Omental fat pad (tissue), 4 donors: ENCODE data around the gene UQCRQ. TPM values are rescaled to one million over a fixed set of nuclear protein-coding genes. Genes with fewer than 3 reads are reported as not detected.

Source experiments
- ATAC-seq: fragments of 150-250 bp; one replicate; pipeline ENCODE4 v1.9.1; 2016; ENCODE audit warnings: mild to moderate bottlenecking, moderate library complexity; ENCODE audit not compliant: low FRiP score
- DNase-seq: peaks from one replicate; pipeline ENCODE4 v3.0.0-alpha.2; 2019; ENCODE audit warnings: low spot score
- CTCF ChIP-seq, 3 donors: fragments of 450-650 bp; IDR thresholded peaks; one replicate each; pipeline ENCODE4 v1.5.1; 2016 to 2017; ENCODE audit warnings: antibody characterized with exemption in 3 of 3, mild to moderate bottlenecking in 3 of 3, moderate library complexity in 2 of 3
- total RNA-seq, 4 donors: library from RNA; depleted of rRNA; stranded (reverse); fragments of >200 nt; gene quantifications; one replicate each; pipeline ENCODE4 v1.1.0, GENCODE V29; 2016

Gene UQCRQ
- total RNA-seq, 4 donors from 2014 or later = 89.7 to 173 (median 115) TPM

GRCh38 chr5:132840896-132841295, 25.5 kb upstream of the UQCRQ start:
- ATAC-seq = no peak
- DNase-seq = no peak
- TF ChIP-seq CTCF (IDR thresholded peaks at IDR 0.05) = no peak

- no peak for DNase-seq
- TF ChIP-seq CTCF (IDR thresholded peaks at IDR 0.05) = no peak
- ATAC-seq = no peak
These were observed 25.1 kb upstream of the UQCRQ start for GRCh38 chr5:132841305-132841704.

- no peak for TF ChIP-seq CTCF (IDR thresholded peaks at IDR 0.05)
- DNase-seq (no peak), ATAC-seq (no peak)
These were observed 18.2 kb upstream of the UQCRQ start for GRCh38 chr5:132848270-132848669.

GRCh38 chr5:132849347-132849746, 17.1 kb upstream of the UQCRQ start:
- TF ChIP-seq CTCF (IDR thresholded peaks at IDR 0.05) = no peak
- no peak for ATAC-seq

GRCh38 chr5:132850066-132850465, 16.4 kb upstream of the UQCRQ start:
- DNase-seq (no peak), ATAC-seq (no peak)
- TF ChIP-seq CTCF (IDR thresholded peaks at IDR 0.05) = no peak

More at GRCh38 chr5:132849347-132849746, 17.1 kb upstream of the UQCRQ start:
- DNase-seq = no peak

GRCh38 chr5:132853323-132853722, 13.1 kb upstream of the UQCRQ start:
- no peak for ATAC-seq
- no peak for TF ChIP-seq CTCF (IDR thresholded peaks at IDR 0.05)
- no peak for DNase-seq

- no peak for DNase-seq
- TF ChIP-seq CTCF (IDR thresholded peaks at IDR 0.05) = no peak
- ATAC-seq = no peak
These were observed 12.7 kb upstream of the UQCRQ start for GRCh38 chr5:132853790-132854189.
